Stimulated activated CD8-positive, alpha-beta memory T cell treated with anti-CD3 and anti-CD28 coated beads, Interleukin-7, amount 100 ng/mL, for 4 hours (primary cell): ENCODE results near the gene UBA1.

ENCODE experiments used
- DNase-seq, 2 donors: peaks; one replicate each; pipeline ENCODE4 v3.0.0-alpha.2; 2020; ENCODE audit warnings: low read depth in 2 of 2

Gene UBA1

DNA sequence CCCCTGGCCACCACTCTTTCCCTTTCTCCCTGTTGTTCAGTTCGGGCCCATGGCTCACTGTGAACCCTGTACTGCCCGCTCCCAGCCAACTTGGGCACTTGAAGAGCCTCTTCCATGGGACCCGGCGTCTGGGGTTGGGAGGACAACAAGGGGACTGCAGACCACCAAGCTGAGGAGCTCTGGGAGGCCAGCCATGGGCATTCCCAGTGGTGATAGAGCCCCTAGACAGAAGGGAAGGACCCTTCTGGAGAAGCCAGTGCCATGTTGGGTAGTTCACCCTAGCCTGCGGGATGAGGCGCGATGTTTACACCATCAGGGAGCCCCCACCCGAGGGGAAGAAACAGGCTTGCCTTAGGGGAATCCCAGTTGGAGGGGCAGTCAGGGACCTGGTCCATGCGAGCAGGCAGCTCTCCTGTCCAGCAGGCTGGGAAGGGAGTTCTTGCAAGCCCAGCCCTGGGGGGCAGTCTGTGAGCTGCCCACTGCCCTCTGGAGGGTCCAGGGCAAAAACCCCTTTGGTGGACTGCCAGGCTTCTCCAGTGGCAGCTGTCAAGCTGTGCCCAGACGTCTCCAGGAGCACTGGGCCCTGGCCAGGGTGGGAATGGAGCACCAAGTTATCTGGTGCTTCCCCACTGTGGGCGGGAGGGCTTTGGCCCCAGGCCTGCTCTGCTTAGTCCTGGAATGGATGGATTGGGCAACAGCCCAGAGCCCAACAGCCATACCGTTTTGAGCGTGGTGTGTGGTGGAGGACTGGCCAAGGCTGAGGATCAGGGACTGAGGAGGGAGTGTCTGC is 23.7 kb upstream of the UBA1 start:
- no peak for DNase-seq

DNA sequence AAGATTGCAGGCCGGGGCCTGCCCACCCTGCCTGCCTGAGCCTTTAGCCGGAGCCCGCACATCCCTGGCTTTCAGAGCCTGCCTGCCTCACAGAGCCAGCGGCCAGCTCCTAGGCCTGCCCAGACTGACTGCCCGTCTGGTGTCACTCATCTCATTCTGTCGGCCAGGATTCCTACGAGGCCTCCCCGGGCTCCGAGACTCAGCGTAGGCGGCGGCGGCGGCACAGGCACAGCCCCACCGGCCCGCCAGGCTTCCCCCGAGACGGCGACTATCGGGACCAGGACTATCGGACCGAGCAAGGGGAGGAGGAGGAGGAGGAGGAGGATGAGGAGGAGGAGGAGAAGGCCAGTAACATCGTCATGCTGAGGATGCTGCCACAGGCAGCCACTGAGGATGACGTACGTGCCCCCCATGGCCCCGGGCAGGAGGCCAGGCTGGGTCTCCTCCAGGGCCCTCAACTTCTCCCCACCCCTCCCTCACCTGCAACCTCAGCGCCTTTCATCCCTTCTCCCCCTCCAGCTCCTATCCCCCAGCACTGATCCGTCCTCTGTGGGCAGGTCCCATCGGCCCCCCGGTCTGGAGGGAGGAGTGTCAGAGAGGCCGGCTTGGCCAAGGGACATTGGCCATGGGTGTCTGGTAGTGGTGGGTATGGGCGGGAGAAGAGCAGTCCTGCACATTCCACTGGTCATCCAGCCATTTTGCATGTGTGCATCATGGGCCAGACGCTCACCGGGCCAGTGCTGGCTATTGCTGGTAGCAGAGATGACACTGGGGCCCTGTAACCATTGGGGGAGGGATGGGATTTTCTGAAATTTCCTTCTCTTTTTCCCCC is 22.6 kb upstream of the UBA1 start:
- no peak for DNase-seq

DNA sequence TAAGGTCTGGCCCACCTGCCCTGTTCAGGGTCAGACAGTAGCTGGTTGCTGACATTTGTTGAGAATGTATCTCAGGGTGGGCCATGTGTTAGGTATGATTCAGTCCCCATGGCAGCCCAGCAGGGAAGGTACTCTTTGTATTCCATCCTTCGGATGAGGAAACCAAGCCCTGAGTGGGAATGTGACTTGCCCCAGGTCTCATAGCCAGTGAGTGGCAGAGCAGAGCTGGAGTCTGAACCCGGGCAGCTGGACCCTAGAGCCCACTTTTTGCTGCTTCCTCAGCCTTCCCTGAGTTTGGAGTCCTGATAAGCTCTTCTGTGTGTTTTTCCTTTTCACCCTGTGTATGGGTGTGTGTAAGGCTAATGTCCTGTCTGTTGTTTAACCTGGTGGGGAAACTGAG is 21.6 kb upstream of the UBA1 start:
- DNase-seq = no peak

DNA sequence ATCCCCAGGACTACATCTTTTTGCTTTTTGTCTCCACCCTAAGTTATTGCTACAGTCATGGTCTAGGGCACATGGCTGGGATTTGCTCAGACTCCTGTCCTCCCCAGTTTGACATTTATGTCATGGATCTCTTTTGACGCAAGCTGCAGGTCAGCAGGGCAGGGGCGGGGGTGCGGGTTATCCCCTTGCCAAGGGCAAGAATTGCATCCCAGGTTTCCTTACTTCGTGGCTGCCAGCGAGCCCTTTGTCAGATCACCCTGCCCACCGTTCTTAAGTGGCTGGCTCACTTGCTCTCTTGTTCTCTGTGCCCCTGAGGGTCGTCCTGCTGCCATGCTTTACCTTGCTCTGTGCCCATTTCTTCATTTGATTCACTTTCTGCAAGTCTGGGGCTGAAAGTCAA is 21.1 kb upstream of the UBA1 start:
- no peak for DNase-seq

- DNase-seq = no peak
These were observed 20.4 kb upstream of the UBA1 start for GRCh38 chrX:47172971-47173792.

GRCh38 chrX:47174376-47174775 is 19.3 kb upstream of the UBA1 start:
- no peak for DNase-seq

- no peak for DNase-seq
These were observed 18.6 kb upstream of the UBA1 start for GRCh38 chrX:47174846-47175587.

GRCh38 chrX:47175588-47175980 is 18.0 kb upstream of the UBA1 start:
- DNase-seq = no peak

- no peak for DNase-seq
These were observed 17.4 kb upstream of the UBA1 start for GRCh38 chrX:47176101-47176740.

- DNase-seq = no peak
These were observed 16.6 kb upstream of the UBA1 start for GRCh38 chrX:47177079-47177478.

GRCh38 chrX:47178337-47178736 is 15.3 kb upstream of the UBA1 start:
- no peak for DNase-seq

GRCh38 chrX:47179221-47179927 is 14.3 kb upstream of the UBA1 start:
- no peak for DNase-seq

DNA sequence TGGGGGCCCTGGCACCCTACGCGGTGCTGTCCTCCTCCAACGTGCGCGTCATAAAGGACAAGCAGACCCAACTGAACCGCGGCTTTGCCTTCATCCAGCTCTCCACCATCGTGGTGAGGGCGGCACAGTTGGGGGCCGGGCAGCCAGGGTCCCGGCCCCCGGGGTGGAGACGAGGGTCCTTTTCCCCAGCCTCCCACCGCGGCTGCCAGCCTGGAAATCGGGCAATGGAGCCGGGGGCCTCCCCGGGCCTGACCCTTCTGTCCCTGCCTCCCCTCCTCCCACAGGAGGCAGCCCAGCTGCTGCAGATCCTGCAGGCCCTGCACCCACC is 13.7 kb upstream of the UBA1 start:
- DNase-seq = no peak

DNA sequence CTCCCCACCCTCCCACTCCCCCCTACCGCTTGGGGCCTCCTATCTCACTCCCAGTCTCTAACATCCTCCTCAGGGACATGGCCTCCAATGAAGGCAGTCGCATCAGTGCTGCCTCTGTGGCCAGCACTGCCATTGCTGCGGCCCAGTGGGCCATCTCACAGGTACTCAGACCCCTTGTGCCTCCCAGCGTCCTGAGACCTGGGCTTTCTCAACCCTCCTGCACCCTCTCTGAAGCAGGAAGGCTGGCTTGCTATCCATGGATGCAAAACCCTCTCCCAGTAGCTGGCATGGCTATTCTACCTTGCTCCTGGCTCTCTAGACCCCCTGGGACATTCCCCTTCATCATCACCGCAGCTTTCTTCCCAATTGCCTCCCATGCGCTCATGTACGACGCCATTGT is 13.3 kb upstream of the UBA1 start:
- DNase-seq = no peak

DNA sequence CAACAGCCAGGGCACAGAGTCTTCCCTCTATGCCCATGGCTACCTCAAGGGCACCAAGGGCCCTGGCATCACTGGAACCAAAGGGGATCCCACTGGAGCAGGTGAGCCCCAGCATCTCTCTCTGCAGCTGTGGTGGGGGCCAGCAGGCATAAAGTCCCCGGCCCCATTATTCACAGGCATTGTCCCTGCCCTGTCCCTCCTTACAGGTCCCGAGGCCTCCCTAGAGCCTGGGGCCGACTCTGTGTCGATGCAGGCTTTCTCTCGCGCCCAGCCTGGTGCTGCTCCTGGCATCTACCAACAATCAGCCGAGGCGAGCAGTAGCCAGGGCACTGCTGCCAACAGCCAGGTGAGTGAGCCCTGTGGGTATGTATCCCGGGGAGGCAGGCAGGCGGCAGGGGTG is 12.3 kb upstream of the UBA1 start:
- DNase-seq = no peak

DNA sequence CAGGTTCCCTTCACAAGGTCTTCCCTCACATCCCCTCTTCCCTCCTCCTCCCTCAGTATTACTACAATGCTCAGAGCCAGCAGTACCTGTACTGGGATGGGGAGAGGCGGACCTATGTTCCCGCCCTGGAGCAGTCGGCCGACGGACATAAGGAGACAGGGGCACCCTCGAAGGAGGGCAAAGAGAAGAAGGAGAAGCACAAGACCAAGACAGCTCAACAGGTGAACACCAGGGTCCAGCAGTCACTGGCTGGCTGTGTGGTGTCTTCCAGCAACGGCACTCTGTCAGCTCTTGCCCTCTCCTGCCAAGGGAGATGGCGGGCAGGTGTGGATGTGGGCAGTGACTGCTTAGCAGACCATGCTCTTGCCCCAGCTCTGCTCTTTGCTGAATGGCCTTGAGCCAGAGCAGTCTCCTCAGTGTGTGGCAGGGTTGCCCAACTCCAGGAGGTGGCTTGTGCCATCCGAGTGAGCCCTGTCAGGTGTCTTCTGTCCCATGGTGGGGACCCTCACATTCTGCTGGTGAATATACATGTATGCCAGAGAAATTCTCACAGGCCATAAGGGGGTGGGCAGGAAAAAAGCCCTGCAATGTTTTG is 11.4 kb upstream of the UBA1 start:
- no peak for DNase-seq

- DNase-seq = no peak
These were observed 9.1 kb upstream of the UBA1 start for GRCh38 chrX:47184486-47184885.

- no peak for DNase-seq
These were observed 8.4 kb upstream of the UBA1 start for GRCh38 chrX:47185241-47185640.

DNA sequence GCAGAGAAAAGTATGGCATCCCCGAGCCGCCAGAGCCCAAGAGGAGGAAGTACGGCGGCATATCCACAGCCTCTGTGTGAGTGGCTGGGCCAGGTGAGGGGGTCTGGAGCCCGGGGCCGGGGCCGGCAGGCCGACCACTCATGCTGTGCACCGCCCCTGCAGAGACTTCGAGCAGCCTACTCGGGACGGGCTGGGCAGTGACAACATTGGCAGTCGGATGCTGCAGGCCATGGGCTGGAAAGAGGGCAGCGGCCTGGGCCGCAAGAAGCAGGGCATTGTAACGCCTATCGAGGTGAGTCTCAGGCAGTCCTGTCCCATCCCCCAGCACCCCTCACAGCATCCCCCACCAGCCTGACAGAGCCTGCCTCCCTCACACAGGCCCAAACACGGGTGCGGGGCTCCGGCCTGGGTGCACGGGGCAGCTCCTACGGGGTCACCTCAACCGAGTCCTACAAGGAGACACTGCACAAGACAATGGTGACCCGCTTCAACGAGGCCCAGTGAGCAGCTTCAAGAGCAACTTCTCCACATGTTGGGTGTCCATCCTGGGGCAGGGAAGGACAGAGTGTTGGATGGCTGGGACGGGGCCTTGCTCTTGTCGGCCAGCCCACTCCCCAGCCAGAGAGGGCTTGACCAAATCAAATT is 7.4 kb upstream of the UBA1 start:
- no peak for DNase-seq
